HG03060 (cell line): ENCODE measurements around the gene OR6C3.
"Not testable (repeated sequence)": the region's sequence is repeated elsewhere in the genome, so short reads cannot be mapped to it uniquely, and the experiment has no call there.

Source experiments
- ATAC-seq: cut with Tn5 transposase; IDR thresholded peaks from one replicate; pipeline ENCODE4 v1.9.1; 2021; ENCODE audit warnings: low read depth, moderate number of reproducible peaks; ENCODE audit not compliant: unreplicated experiment

OR6C3 gene

GRCh38 chr12:55330446-55330845 is at the start of gene OR6C3:
Gene OR6C3 (plus strand): TSS chr12:55330746. CDS start chr12:55331701, 955 bp downstream.
- ATAC-seq: no peak

- ATAC-seq: no peak
Observed at GRCh38 chr12:55280991-55281390, 49.6 kb upstream of the OR6C3 start.

- ATAC-seq: no peak
Observed at GRCh38 chr12:55289999-55290398, 40.5 kb upstream of the OR6C3 start.

GRCh38 chr12:55296469-55296868 is 34.1 kb upstream of the OR6C3 start, which contains the start of gene OR6C6:
Gene OR6C6 (minus strand): TSS chr12:55296569. CDS start chr12:55295232, 1,337 bp downstream.
- no peak for ATAC-seq

- no peak for ATAC-seq
Observed at GRCh38 chr12:55314043-55314442, 16.5 kb upstream of the OR6C3 start, which contains the start of gene OR6C1. Gene OR6C1 (plus strand): TSS chr12:55314343. CDS start chr12:55320600, 6,257 bp downstream.

- ATAC-seq: no peak
Observed at GRCh38 chr12:55320201-55320600, 10.3 kb upstream of the OR6C3 start.

GRCh38 chr12:55325801-55326200 is 4.7 kb upstream of the OR6C3 start:
- ATAC-seq: not testable (repeated sequence)

GRCh38 chr12:55336002-55336401 is 5.5 kb downstream of the OR6C3 start:
- no peak for ATAC-seq

- not testable (repeated sequence) for ATAC-seq
Observed at GRCh38 chr12:55355338-55355737, 24.8 kb downstream of the OR6C3 start.

- ATAC-seq: no peak
Observed at GRCh38 chr12:55362675-55363074, 32.1 kb downstream of the OR6C3 start, which contains the start of gene OR6C75. Gene OR6C75 (plus strand): TSS chr12:55362975. CDS start chr12:55365111, 2,136 bp downstream.

GRCh38 chr12:55365086-55365485 is 34.5 kb downstream of the OR6C3 start:
- no peak for ATAC-seq

GRCh38 chr12:55372521-55372920 is 42.0 kb downstream of the OR6C3 start:
- ATAC-seq: no peak
